Spleen (tissue), 7 donors: ENCODE results near the gene NAA35.
"Not testable (repeated sequence)": the region's sequence is repeated elsewhere in the genome, so short reads cannot be mapped to it uniquely, and the experiment has no call there.

Experiments used
- POLR2A ChIP-seq, 3 donors: fragments of 450-650 bp; IDR thresholded peaks; one replicate each; pipeline ENCODE4 v1.5.1; 2017; ENCODE audit warnings: antibody characterized with exemption in 3 of 3, mild to moderate bottlenecking in 1 of 3
- POLR2AphosphoS5 ChIP-seq, 3 donors: sonication (generic); formaldehyde crosslinking; IDR thresholded peaks; one replicate each; pipeline ENCODE4 v1.5.1; 2017; ENCODE audit warnings: antibody characterized with exemption in 3 of 3
- TF ChIP-seq, protein P1 (sequence below), 11 experiments: fragments of 200-600 bp in 7 of 11; fragments of 450-650 bp in 4 of 11; sonication (generic) in 4 of 11; IDR thresholded peaks in 8 of 11; conservative IDR thresholded peaks in 3 of 11; 1 replicate in 7 of 11; 2 replicates in 4 of 11; pipeline versions ENCODE4 v1.4.0 to v1.8.0; 2016 to 2021; ENCODE audit warnings: antibody characterized with exemption in 11 of 11, inconsistent platforms in 4 of 11, mild to moderate bottlenecking in 1 of 11
- donor health status: DM: no; HTN: no; CAD: no; lungs with moderate emphysema.
- donor health status: DM: no; HTN: no; CAD: no.
- donor health status: DM: no; HTN: no; CAD: no.

DNA sequence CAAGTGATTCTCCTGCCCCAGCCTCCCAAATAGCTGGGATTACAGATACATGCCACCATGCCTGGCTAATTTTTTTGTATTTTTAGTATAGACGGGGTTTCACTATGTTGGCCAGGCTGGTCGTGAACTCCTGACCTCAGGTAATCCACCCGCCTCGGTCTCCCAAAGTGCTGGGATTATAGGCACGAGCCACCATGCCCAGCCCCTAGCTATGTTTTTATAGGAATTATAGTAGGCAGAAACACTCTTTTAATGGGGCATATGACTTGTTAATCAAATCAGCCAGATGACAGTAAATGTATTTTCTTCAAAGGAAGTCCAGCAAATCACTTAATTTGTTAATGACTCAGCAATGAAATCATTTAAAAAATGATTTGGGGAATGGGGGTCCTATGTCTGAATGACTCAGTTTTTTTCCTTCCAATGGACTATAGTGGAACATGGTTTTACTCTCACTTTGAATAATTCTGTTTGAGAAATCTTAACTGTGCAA, 33.2 kb downstream of the NAA35 start:
- TF ChIP-seq POLR2A, POLR2AphosphoS5 (IDR thresholded peaks at IDR 0.05): not testable (repeated sequence)
- TF ChIP-seq, protein P1, sequence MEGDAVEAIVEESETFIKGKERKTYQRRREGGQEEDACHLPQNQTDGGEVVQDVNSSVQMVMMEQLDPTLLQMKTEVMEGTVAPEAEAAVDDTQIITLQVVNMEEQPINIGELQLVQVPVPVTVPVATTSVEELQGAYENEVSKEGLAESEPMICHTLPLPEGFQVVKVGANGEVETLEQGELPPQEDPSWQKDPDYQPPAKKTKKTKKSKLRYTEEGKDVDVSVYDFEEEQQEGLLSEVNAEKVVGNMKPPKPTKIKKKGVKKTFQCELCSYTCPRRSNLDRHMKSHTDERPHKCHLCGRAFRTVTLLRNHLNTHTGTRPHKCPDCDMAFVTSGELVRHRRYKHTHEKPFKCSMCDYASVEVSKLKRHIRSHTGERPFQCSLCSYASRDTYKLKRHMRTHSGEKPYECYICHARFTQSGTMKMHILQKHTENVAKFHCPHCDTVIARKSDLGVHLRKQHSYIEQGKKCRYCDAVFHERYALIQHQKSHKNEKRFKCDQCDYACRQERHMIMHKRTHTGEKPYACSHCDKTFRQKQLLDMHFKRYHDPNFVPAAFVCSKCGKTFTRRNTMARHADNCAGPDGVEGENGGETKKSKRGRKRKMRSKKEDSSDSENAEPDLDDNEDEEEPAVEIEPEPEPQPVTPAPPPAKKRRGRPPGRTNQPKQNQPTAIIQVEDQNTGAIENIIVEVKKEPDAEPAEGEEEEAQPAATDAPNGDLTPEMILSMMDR (IDR thresholded peaks at IDR 0.05 in 8 of 11, conservative IDR thresholded peaks at IDR 0.05 in 3 of 11): not testable (repeated sequence)
